GM18867 (cell line): ENCODE data around the gene TXNRD2.
"Not testable (repeated sequence)": the region's sequence is repeated elsewhere in the genome, so short reads cannot be mapped to it uniquely, and the experiment has no call there.

Source experiments
- ATAC-seq: cut with Tn5 transposase; IDR thresholded peaks from one replicate; pipeline ENCODE4 v1.9.1; 2021; ENCODE audit warnings: mild to moderate bottlenecking, moderate library complexity; ENCODE audit not compliant: unreplicated experiment

The TXNRD2 gene

DNA sequence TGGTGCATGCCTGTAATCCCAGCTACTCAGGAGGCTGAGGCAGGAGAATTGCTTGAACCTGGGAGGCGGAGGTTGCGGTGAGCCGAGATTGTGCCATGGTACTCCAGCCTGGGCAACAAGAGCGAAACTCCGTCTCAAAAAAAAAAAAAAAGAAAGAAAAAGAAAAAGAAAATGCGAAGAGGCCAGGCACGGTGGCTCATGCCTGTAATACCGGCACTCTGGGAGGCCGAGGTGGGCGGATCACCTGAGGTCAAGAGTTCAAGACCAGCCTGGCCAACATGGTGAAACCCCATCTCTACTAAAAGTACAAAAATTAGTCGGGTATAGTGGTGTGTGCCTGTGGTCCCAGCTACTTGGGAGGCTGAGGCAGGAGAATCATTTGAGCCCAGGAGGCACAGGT, 15.6 kb downstream of the TXNRD2 start:
- not testable (repeated sequence) for ATAC-seq

DNA sequence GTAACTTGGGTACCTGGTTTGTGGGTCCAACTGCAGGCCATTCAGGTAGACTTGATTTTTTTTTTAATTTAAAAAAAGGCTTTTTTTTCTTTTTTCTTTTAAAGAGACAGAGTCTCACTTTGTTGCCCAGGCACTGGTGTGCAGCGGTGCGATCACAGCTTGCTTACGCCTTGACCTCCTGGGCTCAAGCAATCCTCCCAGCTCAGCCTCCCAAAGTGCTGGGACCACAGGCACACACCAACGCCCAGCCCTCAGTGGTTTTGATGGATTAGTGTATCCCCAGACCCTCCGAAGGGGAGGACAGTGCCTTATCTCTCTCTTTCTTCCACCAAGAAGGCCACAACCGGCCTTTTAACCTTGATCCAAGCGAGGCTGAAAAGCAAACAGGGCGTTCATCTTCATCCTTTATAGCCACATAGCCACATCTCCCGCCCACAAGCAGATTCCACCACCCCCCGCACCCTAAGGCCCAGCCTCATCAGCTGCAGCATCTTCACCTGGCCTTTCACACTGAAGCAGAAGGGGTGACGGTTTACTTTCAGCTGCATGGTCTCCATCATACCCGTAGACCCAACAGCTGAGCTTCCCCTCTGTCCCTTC, 17.6 kb downstream of the TXNRD2 start:
- no peak for ATAC-seq

GRCh38 chr22:19921544-19922081, 20.0 kb downstream of the TXNRD2 start:
- ATAC-seq: no peak

DNA sequence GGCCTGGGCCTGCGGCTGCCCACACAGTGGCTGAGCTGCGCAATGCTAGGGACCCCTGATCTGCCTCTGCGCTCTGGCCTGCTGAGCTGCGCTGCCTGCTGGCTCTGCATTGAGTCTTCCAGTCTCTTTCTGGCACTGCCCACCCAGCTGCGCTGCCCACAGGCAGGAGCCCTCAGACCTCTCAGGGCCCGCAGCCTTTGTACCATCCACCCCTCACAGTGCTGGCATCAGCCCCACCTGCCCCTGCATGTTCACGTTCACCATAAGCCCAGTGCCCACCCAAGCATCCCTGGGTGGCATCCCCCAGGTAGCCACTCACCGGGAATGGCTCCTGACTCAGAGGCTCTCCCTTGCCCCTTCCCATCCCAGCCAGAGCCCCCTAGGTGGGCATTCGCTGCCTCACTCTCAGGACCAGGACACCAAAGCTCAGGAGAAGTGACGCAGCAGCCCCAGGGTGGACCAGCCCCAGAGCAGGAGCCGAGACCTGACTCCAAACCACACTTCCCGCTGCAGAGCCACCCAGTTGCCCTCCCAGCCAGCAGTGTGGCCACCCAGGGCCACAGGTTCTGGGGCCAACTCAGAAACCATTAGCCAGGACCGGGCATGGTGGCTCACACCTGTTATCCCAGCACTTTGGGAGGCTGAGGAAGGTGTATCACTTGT, 21.8 kb downstream of the TXNRD2 start:
- ATAC-seq: no peak

- no peak for ATAC-seq
These were observed 23.1 kb downstream of the TXNRD2 start for GRCh38 chr22:19918332-19919106.

DNA sequence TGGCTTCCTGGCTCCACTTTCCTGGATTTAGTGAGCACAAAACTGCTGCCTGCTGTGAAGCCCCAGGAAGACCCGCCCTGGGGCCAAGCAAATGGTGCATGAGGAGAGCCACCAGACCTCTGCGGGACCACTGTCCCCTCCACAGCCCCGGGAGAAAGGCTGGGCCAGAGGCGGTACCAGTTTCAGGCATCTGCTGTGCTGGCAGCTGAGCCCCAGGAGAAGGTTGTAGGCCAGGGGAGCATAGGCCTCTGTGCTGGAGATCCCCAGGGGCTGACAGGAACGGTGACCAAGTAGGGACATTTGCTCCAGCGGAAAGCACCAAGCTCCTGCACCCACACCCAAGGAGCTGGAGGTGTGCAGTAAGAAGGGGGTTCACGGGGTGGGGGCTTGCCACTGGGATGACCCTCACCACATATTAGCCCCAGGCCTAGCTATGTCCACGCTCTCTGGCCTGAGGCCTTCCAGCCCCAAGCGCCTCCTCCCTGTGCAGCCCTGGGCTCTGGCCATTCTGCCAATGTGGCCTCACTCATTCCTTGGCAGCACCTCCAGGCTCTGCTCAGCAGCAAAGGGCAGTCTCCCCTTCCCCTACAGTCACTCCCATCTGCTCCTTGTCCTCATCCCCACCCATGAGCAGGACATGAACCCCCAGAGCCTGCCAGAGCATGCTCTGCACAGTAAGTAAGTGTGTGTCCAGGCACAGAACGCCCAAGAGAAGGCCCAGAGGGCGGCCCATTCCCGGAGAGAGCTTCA, 24.1 kb downstream of the TXNRD2 start:
- no peak for ATAC-seq

- no peak for ATAC-seq
These were observed 24.7 kb downstream of the TXNRD2 start for GRCh38 chr22:19916941-19917340.

GRCh38 chr22:19916006-19916405, 25.6 kb downstream of the TXNRD2 start:
- ATAC-seq: no peak

DNA sequence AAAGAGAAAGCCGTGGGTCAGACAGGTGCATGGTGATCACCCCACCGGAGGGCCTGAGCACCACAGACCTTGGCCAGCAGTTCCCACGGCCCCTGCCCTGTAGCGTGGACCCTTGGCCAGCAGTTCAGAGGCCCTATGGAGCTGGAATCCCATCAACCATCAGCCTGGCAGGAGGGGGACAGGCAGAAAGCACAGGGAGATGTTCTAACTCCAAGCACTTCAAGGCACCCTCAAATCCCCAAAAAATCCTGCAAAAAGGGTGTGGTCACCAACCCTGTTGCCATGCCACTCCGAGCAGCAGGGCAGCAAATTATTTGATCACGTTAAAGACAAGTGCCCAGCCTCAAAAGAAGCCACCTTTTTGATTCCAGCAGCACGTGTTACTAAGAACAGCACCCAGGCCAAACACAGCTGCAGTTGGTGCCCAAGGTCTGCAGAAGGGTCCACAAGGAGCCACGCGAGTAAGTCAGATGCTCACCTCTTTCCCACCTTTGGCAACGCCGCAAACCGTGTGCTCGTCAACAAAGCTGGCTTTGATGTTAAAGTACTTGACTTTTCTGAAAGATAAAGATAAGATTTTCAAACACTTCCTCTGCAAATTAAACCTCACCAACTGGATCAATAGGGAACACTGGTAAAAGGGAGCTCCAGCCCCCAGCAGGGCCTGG, 26.2 kb downstream of the TXNRD2 start:
- no peak for ATAC-seq

DNA sequence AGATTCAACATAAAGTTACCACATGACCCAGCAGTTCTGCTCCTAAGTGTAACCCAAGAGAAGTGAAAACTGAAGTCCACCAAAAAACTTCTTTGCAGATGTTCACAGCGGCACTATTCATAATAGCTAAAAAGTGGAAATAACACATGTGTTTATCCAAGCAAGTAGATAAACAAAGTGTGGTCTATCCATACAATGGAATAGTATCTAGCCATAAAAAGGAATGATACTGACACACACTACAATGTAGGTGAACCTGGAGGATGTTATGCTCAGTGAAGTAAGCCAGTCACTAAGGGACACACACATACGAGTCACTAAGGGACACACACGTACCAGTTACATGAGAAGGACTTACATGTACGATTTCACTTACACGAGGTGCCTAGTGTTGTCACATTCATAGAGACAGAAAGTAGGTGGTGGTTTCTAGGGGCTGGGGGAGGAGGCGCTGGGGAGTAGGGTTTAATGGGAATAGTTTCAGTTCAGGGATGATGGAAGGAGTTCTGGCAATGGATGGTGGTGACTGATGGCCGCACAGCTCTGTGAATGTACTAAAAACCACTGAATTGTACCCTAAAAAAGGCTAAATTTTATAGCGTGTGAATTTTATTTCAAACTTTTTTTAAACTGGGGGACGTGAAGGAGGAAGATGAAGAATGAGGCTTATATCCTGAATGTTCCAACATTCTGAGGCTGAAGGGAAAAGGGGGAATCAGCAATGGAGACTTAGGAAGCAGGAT, 27.2 kb downstream of the TXNRD2 start:
- no peak for ATAC-seq

DNA sequence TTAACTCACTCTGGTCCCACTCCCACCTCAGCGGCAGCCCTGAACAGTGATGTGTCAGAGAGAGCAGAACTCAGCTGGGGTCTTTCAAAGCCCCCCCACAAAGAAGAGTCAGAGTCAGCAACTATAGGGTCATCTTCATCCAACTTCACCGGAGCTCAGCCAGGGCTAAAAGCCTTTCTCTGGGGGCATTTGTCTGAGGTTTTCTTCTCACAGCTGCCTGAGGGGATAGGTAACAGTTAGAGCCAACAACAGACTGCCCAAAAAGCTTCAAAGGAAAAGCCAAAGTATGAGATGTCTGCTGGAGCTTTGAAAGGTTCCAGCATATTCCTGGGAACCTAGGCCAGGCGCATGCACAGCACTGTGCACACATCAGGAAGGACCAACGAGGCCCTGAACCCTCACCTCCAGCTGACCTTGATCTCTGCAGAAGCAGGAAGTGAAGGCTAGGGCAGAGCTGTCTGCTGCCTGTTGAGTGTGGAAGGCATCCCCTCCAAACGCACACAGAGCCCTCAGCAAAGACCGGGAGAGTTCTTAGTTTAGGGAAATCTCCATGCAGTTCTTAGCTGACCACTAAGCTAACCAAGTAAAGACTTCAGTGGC, 28.2 kb downstream of the TXNRD2 start:
- ATAC-seq: no peak

GRCh38 chr22:19912271-19912999, 29.2 kb downstream of the TXNRD2 start:
- no peak for ATAC-seq

DNA sequence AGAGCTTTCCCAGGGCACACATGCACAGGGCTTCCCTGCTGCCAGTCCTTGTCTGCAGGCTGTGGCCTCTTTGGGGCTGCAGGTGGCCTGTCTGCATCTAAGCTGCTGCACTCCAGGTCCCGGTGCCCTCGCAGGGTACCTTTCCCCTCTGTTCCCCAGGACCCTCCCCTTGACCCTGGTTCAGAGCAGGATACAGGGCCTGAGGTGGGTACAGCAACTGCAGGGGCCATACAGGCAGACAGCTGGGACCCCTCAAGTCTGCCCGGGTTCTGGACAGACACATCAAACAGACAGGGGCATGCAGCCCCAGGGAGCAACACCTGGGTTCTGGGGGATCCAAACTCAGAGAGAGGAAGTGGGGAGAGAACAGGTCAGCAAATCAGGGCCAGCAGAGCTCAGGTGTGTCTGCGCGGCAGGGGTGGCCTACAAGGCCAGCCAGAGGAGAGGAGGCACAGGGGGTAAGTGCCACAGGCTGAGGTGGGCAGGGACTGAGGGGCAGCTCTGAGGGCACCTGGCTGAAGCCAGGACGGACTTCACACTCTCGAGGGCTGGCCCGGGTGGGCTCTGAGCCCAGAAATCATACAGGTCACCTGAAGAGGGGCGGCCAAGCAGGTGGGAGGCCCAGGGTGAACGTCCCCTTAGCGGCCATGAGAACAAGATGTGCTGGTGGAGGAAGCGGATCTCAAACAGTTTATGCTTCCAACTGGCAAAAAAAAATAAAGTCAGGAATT, 29.9 kb downstream of the TXNRD2 start:
- ATAC-seq: no peak

GRCh38 chr22:19910180-19910744, 31.4 kb downstream of the TXNRD2 start:
- ATAC-seq: no peak

DNA sequence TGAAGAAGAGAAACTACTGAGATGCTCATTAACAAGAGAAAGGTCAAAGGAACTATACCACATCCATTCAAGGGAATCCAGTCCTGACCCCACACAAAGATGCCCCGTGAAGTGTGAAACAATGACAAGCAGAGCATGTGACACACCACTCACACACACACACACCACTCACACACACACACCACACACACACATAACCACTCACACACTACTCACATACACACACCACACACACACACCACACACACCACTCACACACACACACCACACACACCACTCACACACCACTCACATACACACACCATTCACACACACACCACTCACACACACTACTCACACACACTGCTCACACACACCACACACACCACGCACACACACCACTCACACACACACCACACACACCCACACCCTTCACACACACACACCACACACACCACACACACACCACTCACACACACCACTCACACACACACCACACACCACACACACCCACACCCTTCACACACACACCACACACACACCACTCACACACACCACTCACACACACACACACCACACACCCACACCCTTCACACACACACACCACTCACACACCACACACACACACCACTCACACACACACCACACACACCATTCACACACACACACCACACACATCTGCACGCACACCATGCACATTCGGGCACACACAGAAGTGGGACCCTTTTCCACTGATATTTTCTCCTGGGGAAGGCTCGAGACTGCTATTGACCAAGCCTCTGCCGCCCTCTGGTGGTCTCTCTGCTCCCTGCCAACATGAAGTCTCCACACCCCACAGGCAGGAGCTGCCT, 32.1 kb downstream of the TXNRD2 start:
- ATAC-seq: no peak

DNA sequence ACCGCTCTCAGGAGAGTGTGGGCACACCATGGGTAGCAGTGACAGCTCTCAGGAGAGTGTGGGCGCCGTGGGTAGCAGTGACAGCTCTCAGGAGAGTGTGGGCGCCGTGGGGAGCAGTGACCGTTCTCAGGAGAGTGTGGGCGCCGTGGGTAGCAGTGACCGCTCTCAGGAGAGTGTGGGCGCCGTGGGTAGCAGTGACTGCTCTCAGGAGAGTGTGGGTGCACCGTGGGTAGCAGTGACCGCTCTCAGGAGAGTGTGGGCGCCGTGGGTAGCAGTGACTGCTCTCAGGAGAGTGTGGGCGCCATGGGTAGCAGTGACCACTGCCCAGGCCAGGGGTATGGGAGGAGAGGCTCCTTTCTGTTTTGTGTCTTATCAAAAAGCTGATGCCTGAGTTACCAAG, 33.7 kb downstream of the TXNRD2 start:
- not testable (repeated sequence) for ATAC-seq

GRCh38 chr22:19906864-19907263, 34.8 kb downstream of the TXNRD2 start:
- ATAC-seq: not testable (repeated sequence)
